Left ventricle myocardium inferior (tissue), 1 donor: ENCODE results near the gene ZMIZ1. TPM values are rescaled to one million over a fixed set of nuclear protein-coding genes. Genes with fewer than 3 reads are reported as not detected.

Experiments
- DNase-seq: peaks from one replicate; pipeline ENCODE4 v3.0.0-alpha.2; 2020
- H3K27ac ChIP-seq: fragments of 200-600 bp; replicated peaks from 2 replicates; pipeline ENCODE4 v1.8.0; 2021
- H3K27me3 ChIP-seq: fragments of 200-600 bp; 2 replicates; pipeline ENCODE4 v1.8.0; 2021; ENCODE audit warnings: low read depth
- H3K36me3 ChIP-seq: fragments of 200-600 bp; 2 replicates; pipeline ENCODE4 v1.8.0; 2021
- H3K4me1 ChIP-seq: fragments of 200-600 bp; 2 replicates; pipeline ENCODE4 v1.8.0; 2021
- H3K4me3 ChIP-seq: fragments of 200-600 bp; 2 replicates; pipeline ENCODE4 v1.8.0; 2021; ENCODE audit warnings: mild to moderate bottlenecking, moderate library complexity
- H3K9me3 ChIP-seq: fragments of 200-600 bp; replicated peaks from 2 replicates; pipeline ENCODE4 v1.8.0; 2021
- CTCF ChIP-seq: fragments of 200-600 bp; IDR thresholded peaks from 2 replicates; pipeline ENCODE4 v1.8.0; 2021; ENCODE audit warnings: antibody characterized with exemption, mild to moderate bottlenecking, borderline replicate concordance
- intact Hi-C: fragments of 100-400 bp; cut with micrococcal nuclease; formaldehyde crosslinking; loops from one replicate; pipeline ENCODE4 v1.11.0; 2022
- total RNA-seq: library from RNA; stranded (reverse); fragmentation: NEBNext Ultra II Directional; extraction: Animal tissue kit (Norgen Biotek cat#: 25700); gene quantifications from one replicate; pipeline ENCODE4 v1.2.1, GENCODE V29; 2021
- donor health status: DM: no; HTN: yes; CAD: no; lungs with severe emphysema.

ZMIZ1 gene
- total RNA-seq, 1 donor from 2014 or later, result 55.9 TPM

- H3K4me3 ChIP-seq, result no peak overlapping the region
- peaks cover 100% of the 10 kb centered on the region for H3K4me1 ChIP-seq
- no peak for DNase-seq
- no peaks in the 10 kb centered on the region for H3K27me3 ChIP-seq
- no peaks in the 10 kb centered on the region for H3K9me3 ChIP-seq
- peaks cover 9% of the 10 kb centered on the region for H3K36me3 ChIP-seq
- peak overlapping the region; percentile 99 for H3K27ac ChIP-seq
- intact Hi-C loops, result no loop called here
- TF ChIP-seq CTCF, result no peak
Measured at GRCh38 chr10:79130846-79131245, 62.1 kb downstream of the ZMIZ1 start.

GRCh38 chr10:79131836-79132631, 63.3 kb downstream of the ZMIZ1 start:
- no peak for DNase-seq
- H3K27ac ChIP-seq, result peak overlapping the region; percentile 99
- H3K36me3 ChIP-seq, result peaks cover 8% of the 10 kb centered on the region
- H3K27me3 ChIP-seq, result no peaks in the 10 kb centered on the region
- peaks cover 100% of the 10 kb centered on the region for H3K4me1 ChIP-seq
- intact Hi-C loops, result no loop called here
- H3K4me3 ChIP-seq, result no peak overlapping the region
- TF ChIP-seq CTCF, result no peak
- H3K9me3 ChIP-seq, result no peaks in the 10 kb centered on the region

- intact Hi-C loops, result no loop called here
- Histone ChIP-seq H3K36me3 (peaks cover 8% of the 10 kb centered on the region), H3K4me3 (no peak overlapping the region), H3K4me1 (peaks cover 100% of the 10 kb centered on the region), H3K27ac (peak overlapping the region; percentile 99), H3K9me3 (no peaks in the 10 kb centered on the region), H3K27me3 (no peaks in the 10 kb centered on the region)
- DNase-seq, result no peak
- TF ChIP-seq CTCF, result no peak
Measured at GRCh38 chr10:79132681-79133381, 64.1 kb downstream of the ZMIZ1 start.

- no peak for TF ChIP-seq CTCF
- Histone ChIP-seq H3K27me3 (no peaks in the 10 kb centered on the region), H3K9me3 (no peaks in the 10 kb centered on the region), H3K27ac (peak overlapping the region; percentile 99), H3K36me3 (peaks cover 8% of the 10 kb centered on the region), H3K4me1 (peaks cover 100% of the 10 kb centered on the region), H3K4me3 (no peak overlapping the region)
- no peak for DNase-seq
- intact Hi-C loops, result no loop called here
Measured at GRCh38 chr10:79133416-79133815, 64.7 kb downstream of the ZMIZ1 start.

GRCh38 chr10:79135790-79136189, 67.0 kb downstream of the ZMIZ1 start:
- H3K27ac ChIP-seq, result peak overlapping the region; percentile 99
- no peak for DNase-seq
- H3K4me1 ChIP-seq, result peaks cover 100% of the 10 kb centered on the region
- H3K9me3 ChIP-seq, result no peaks in the 10 kb centered on the region
- intact Hi-C loops, result no loop called here
- peak overlapping the region; percentile 10 for H3K4me3 ChIP-seq
- peaks cover 20% of the 10 kb centered on the region for H3K36me3 ChIP-seq
- no peak for TF ChIP-seq CTCF
- H3K27me3 ChIP-seq, result no peaks in the 10 kb centered on the region
